SK-N-SH (cell line): ENCODE data around the gene IGF1R. TPM values are rescaled to one million over a fixed set of nuclear protein-coding genes. Genes with fewer than 3 reads are reported as not detected.
"Not testable (repeated sequence)": the region's sequence is repeated elsewhere in the genome, so short reads cannot be mapped to it uniquely, and the experiment has no call there.

Experiments
- CTCF ChIA-PET: fragments of 300-600, 350-600 bp; formaldehyde crosslinking; extraction: SDS; loops from one replicate; lab custom pipeline; 2021; lab: Yijun Ruan, JAX
- POLR2A ChIA-PET: fragments of 350-600 bp; sonication (Branson Sonifier 250); formaldehyde crosslinking; extraction: SDS; loops from one replicate; lab custom pipeline; 2020; ENCODE audit warnings: antibody characterized with exemption, inconsistent platforms; lab: Yijun Ruan, JAX
- DNase-seq: peaks from one replicate; pipeline ENCODE4 v3.0.0; 2012
- H2AFZ ChIP-seq: fragments of 200-600 bp; sonication (generic); 2 replicates; pipeline ENCODE4 v1.8.1; 2016; ENCODE audit warnings: antibody characterized with exemption, mild to moderate bottlenecking, low read depth
- H3F3A ChIP-seq: fragments of 200-600 bp; sonication (generic); replicated peaks from 2 replicates; pipeline ENCODE3; 2016; ENCODE audit warnings: antibody characterized with exemption, mild to moderate bottlenecking; ENCODE audit not compliant: insufficient read depth
- H3K27ac ChIP-seq, 2 experiments: fragments of 200-500 bp in 1 of 2; fragments of 200-600 bp in 1 of 2; sonication (Bioruptor generic) in 1 of 2; sonication (generic), shearing (Covaris generic) in 1 of 2; 2 replicates each; pipeline versions ENCODE4 v1.5.1 to v1.6.1; 2014 to 2016; ENCODE audit warnings: low read depth in 2 of 2, inconsistent platforms in 1 of 2, low read length in 1 of 2, mild to moderate bottlenecking in 1 of 2, mixed read lengths in 1 of 2
- H3K27me3 ChIP-seq: fragments of 200-600 bp; sonication (generic), shearing (Covaris generic); 2 replicates; pipeline ENCODE4 v1.6.1; 2016; ENCODE audit warnings: mixed run types; ENCODE audit not compliant: insufficient read depth
- H3K36me3 ChIP-seq, 2 experiments: fragments of 200-500 bp in 1 of 2; fragments of 200-600 bp in 1 of 2; sonication (Bioruptor generic) in 1 of 2; sonication (generic) in 1 of 2; replicated peaks in 1 of 2; 2 replicates each; pipeline versions ENCODE3 to v1.5.1; 2014 to 2016; ENCODE audit warnings: low read length in 1 of 2, mild to moderate bottlenecking in 1 of 2; ENCODE audit not compliant: insufficient read depth in 2 of 2, control insufficient read depth in 1 of 2
- H3K4me1 ChIP-seq, 2 experiments: fragments of 200-500 bp in 1 of 2; fragments of 200-600 bp in 1 of 2; sonication (Bioruptor generic) in 1 of 2; sonication (generic), shearing (Covaris generic) in 1 of 2; 2 replicates each; pipeline versions ENCODE4 v1.5.1 to v1.6.1; 2014 to 2016; ENCODE audit warnings: low read depth in 1 of 2, low read length in 1 of 2, mixed run types in 1 of 2; ENCODE audit not compliant: insufficient read depth in 2 of 2, control insufficient read depth in 1 of 2
- H3K4me2 ChIP-seq: fragments of 200-600 bp; sonication (generic), shearing (Covaris generic); 2 replicates; pipeline ENCODE4 v1.6.1; 2017; ENCODE audit warnings: mixed run types
- H3K4me3 ChIP-seq, 2 experiments: fragments of 200-500 bp in 1 of 2; fragments of 200-600 bp in 1 of 2; sonication (Bioruptor generic) in 1 of 2; sonication (generic), shearing (Covaris generic) in 1 of 2; 2 replicates each; pipeline versions ENCODE4 v1.5.1 to v1.8.1; 2014 to 2016; ENCODE audit warnings: low read depth in 2 of 2, inconsistent platforms in 1 of 2, low read length in 1 of 2, mild to moderate bottlenecking in 1 of 2, mixed read lengths in 1 of 2, moderate library complexity in 1 of 2
- H3K79me2 ChIP-seq: fragments of 200-600 bp; sonication (generic); 2 replicates; pipeline ENCODE4 v1.8.1; 2017; ENCODE audit warnings: mild to moderate bottlenecking; ENCODE audit not compliant: insufficient read depth
- H3K9ac ChIP-seq: fragments of 200-600 bp; sonication (generic); 2 replicates; pipeline ENCODE4 v1.6.1; 2017; ENCODE audit warnings: mixed run types
- H3K9me2 ChIP-seq: fragments of 200-600 bp; sonication (generic); 2 replicates; pipeline ENCODE4 v1.6.1; 2017; ENCODE audit warnings: mixed run types
- H3K9me3 ChIP-seq: fragments of 200-600 bp; sonication (generic); 2 replicates; pipeline ENCODE4 v1.6.1; 2017; ENCODE audit warnings: mixed run types, mild to moderate bottlenecking, moderate library complexity
- H4K20me1 ChIP-seq: fragments of 200-600 bp; sonication (generic); 2 replicates; pipeline ENCODE4 v1.6.1; 2017; ENCODE audit warnings: mild to moderate bottlenecking, mixed run types; ENCODE audit not compliant: insufficient read depth
- FOSL2 ChIP-seq: IDR thresholded peaks from 2 replicates; pipeline ENCODE4 v1.4.0; 2012; ENCODE audit warnings: low read depth, mild to moderate bottlenecking, moderate library complexity, borderline replicate concordance
- FOXM1 ChIP-seq: IDR thresholded peaks from 2 replicates; pipeline ENCODE4 v1.4.0; 2012; ENCODE audit warnings: low read depth, mild to moderate bottlenecking
- GATA2 ChIP-seq: sonication (generic); formaldehyde crosslinking; IDR thresholded peaks from 2 replicates; pipeline ENCODE4 v1.5.0; 2020; ENCODE audit warnings: mild to moderate bottlenecking, missing genetic modification reagents
- JUND ChIP-seq: IDR thresholded peaks from 2 replicates; pipeline ENCODE4 v1.4.0; 2012
- MAX ChIP-seq: IDR thresholded peaks from 2 replicates; pipeline ENCODE4 v1.4.0; 2012; ENCODE audit warnings: low read depth
- RAD21 ChIP-seq: IDR thresholded peaks from 2 replicates; pipeline ENCODE4 v1.6.1; 2012; ENCODE audit warnings: mild to moderate bottlenecking, low read length
- RCOR1 ChIP-seq: fragments of 150-350 bp; IDR thresholded peaks from 2 replicates; pipeline ENCODE4 v1.6.1; 2017; ENCODE audit warnings: antibody characterized with exemption, low read length
- WGBS: methylation state at CpG from one replicate; pipeline ENCODE4 v1.1.6; 2017; ENCODE audit warnings: low lambda C conversion rate; 5-methylcytosine and 5-hydroxymethylcytosine counted together
- polyA plus RNA-seq, 3 experiments: library from polyadenylated mRNA; depleted of rRNA; stranded (reverse); fragments of >200 nt; gene quantifications; 2 replicates each; pipeline ENCODE4 v1.2.3, GENCODE V29; 2012
- TF ChIP-seq, protein P1 (sequence below): IDR thresholded peaks from 2 replicates; pipeline ENCODE4 v1.6.1; 2012; ENCODE audit warnings: mild to moderate bottlenecking, low read depth, low read length, moderate library complexity
- TF ChIP-seq, protein P2 (sequence below): IDR thresholded peaks from 2 replicates; pipeline ENCODE4 v1.4.0; 2012; ENCODE audit warnings: low read depth, borderline replicate concordance
- TF ChIP-seq, protein P3 (sequence below): fragments of 200-600 bp; sonication (generic); IDR thresholded peaks from 2 replicates; pipeline ENCODE4 v1.6.1; 2017; ENCODE audit warnings: antibody characterized with exemption, mild to moderate bottlenecking, moderate library complexity

IGF1R gene
- polyA plus RNA-seq, 1 of the 3 experiments (the other 2 are of a cell fraction): 9.5 TPM

DNA sequence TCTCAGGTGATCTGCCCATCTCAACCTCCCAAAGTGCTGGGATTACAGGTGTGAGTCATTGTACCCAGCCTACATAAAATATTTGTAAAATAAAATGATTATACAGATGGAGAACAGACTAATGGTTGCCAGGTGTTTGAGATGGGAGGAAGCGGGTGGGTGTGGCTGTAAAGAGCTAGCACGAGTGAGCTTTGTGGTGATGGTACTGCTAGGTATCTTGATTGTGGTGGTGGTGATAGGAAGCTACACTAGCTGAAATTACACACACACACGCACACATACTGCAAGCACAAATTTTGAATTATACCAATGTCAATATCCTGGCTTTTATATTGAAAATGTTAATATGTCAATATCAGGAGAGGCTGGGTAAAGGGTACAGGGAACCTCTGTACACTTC lies 353.9 kb downstream of the IGF1R start:
- no peaks in the 10 kb centered on the region for H3K9me2 ChIP-seq
- 89% methylated on average over 3 of the region's 3 CpGs for WGBS
- no peak overlapping the region for H3K4me3 ChIP-seq
- H2AFZ ChIP-seq: no peak overlapping the region
- H3F3A ChIP-seq: no peaks in the 10 kb centered on the region
- H3K9me3 ChIP-seq: no peaks in the 10 kb centered on the region
- TF ChIP-seq JUND (no peak), MAX (no peak), FOXM1 (no peak), GATA2 (CRISPR knock-in tag) (no peak), RAD21 (no peak), RCOR1 (no peak), FOSL2 (no peak)
- TF ChIP-seq, protein P1, sequence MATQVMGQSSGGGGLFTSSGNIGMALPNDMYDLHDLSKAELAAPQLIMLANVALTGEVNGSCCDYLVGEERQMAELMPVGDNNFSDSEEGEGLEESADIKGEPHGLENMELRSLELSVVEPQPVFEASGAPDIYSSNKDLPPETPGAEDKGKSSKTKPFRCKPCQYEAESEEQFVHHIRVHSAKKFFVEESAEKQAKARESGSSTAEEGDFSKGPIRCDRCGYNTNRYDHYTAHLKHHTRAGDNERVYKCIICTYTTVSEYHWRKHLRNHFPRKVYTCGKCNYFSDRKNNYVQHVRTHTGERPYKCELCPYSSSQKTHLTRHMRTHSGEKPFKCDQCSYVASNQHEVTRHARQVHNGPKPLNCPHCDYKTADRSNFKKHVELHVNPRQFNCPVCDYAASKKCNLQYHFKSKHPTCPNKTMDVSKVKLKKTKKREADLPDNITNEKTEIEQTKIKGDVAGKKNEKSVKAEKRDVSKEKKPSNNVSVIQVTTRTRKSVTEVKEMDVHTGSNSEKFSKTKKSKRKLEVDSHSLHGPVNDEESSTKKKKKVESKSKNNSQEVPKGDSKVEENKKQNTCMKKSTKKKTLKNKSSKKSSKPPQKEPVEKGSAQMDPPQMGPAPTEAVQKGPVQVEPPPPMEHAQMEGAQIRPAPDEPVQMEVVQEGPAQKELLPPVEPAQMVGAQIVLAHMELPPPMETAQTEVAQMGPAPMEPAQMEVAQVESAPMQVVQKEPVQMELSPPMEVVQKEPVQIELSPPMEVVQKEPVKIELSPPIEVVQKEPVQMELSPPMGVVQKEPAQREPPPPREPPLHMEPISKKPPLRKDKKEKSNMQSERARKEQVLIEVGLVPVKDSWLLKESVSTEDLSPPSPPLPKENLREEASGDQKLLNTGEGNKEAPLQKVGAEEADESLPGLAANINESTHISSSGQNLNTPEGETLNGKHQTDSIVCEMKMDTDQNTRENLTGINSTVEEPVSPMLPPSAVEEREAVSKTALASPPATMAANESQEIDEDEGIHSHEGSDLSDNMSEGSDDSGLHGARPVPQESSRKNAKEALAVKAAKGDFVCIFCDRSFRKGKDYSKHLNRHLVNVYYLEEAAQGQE: no peak
- TF ChIP-seq, protein P2, sequence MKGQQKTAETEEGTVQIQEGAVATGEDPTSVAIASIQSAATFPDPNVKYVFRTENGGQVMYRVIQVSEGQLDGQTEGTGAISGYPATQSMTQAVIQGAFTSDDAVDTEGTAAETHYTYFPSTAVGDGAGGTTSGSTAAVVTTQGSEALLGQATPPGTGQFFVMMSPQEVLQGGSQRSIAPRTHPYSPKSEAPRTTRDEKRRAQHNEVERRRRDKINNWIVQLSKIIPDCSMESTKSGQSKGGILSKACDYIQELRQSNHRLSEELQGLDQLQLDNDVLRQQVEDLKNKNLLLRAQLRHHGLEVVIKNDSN: no peak
- TF ChIP-seq, protein P3, sequence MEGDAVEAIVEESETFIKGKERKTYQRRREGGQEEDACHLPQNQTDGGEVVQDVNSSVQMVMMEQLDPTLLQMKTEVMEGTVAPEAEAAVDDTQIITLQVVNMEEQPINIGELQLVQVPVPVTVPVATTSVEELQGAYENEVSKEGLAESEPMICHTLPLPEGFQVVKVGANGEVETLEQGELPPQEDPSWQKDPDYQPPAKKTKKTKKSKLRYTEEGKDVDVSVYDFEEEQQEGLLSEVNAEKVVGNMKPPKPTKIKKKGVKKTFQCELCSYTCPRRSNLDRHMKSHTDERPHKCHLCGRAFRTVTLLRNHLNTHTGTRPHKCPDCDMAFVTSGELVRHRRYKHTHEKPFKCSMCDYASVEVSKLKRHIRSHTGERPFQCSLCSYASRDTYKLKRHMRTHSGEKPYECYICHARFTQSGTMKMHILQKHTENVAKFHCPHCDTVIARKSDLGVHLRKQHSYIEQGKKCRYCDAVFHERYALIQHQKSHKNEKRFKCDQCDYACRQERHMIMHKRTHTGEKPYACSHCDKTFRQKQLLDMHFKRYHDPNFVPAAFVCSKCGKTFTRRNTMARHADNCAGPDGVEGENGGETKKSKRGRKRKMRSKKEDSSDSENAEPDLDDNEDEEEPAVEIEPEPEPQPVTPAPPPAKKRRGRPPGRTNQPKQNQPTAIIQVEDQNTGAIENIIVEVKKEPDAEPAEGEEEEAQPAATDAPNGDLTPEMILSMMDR: no peak
- no peaks in the 10 kb centered on the region for H3K36me3 ChIP-seq
- H3K27ac ChIP-seq: no peak overlapping the region
- no peaks in the 10 kb centered on the region for H3K79me2 ChIP-seq
- H3K4me2 ChIP-seq: no peak overlapping the region
- no peaks in the 10 kb centered on the region for H3K27me3 ChIP-seq
- H3K9ac ChIP-seq: no peak overlapping the region
- H4K20me1 ChIP-seq: no peaks in the 10 kb centered on the region
- CTCF ChIA-PET: interaction anchor here (0.5 to 0.9 kb wide), 2 partner anchors 56 to 474 kb away, joined by 3 to 4 read pairs; no protein-coding TSS in a partner anchor
- POLR2A ChIA-PET: no interaction called here
- no peaks in the 10 kb centered on the region for H3K4me1 ChIP-seq
- no peak for DNase-seq

- H3K27ac ChIP-seq, H3K4me2 ChIP-seq, POLR2A ChIA-PET, H3F3A ChIP-seq, H3K27me3 ChIP-seq, H2AFZ ChIP-seq, H3K79me2 ChIP-seq, H3K9ac ChIP-seq, H3K4me1 ChIP-seq, H3K9me2 ChIP-seq, H4K20me1 ChIP-seq, DNase-seq, H3K9me3 ChIP-seq, CTCF ChIA-PET, H3K36me3 ChIP-seq, H3K4me3 ChIP-seq: not testable (repeated sequence)
- 42% methylated on average over 9 of the region's 10 CpGs for WGBS
Observed at GRCh38 chr15:99003317-99003716, 355.0 kb downstream of the IGF1R start.

- H3F3A ChIP-seq, H3K27me3 ChIP-seq, H3K79me2 ChIP-seq, H3K4me2 ChIP-seq, H3K9me3 ChIP-seq, DNase-seq, H3K9me2 ChIP-seq, CTCF ChIA-PET, H4K20me1 ChIP-seq, H3K4me3 ChIP-seq, H3K27ac ChIP-seq, H2AFZ ChIP-seq, H3K36me3 ChIP-seq, POLR2A ChIA-PET, H3K4me1 ChIP-seq, H3K9ac ChIP-seq: not testable (repeated sequence)
- 86% methylated on average over 22 of the region's 38 CpGs for WGBS
Observed at GRCh38 chr15:99004998-99005974, 356.9 kb downstream of the IGF1R start.
